K562 (cell line): ENCODE results near the gene TAS1R3. TPM values are rescaled to one million over a fixed set of nuclear protein-coding genes. Genes with fewer than 3 reads are reported as not detected.

ENCODE experiments used
- BRCA1 ChIP-seq, 2 experiments: fragments of 450-650 bp in 1 of 2; sonication (generic) in 1 of 2; formaldehyde crosslinking in 1 of 2; IDR thresholded peaks; 2 replicates each; pipeline versions ENCODE4 v1.5.0 to v1.6.1; 2017 to 2020; ENCODE audit warnings: mild to moderate bottlenecking in 1 of 2, missing genetic modification reagents in 1 of 2
- CBFA2T3 ChIP-seq: fragments of 450-650 bp; IDR thresholded peaks from 2 replicates; pipeline ENCODE4 v1.6.1; 2017
- CHD1 ChIP-seq: fragments of 200-600 bp; sonication (generic); IDR thresholded peaks from one replicate; pipeline ENCODE4 v1.6.1; 2012; ENCODE audit warnings: mild to moderate bottlenecking, moderate library complexity, low read length, inconsistent platforms
- E2F5 ChIP-seq: sonication (generic); formaldehyde crosslinking; IDR thresholded peaks from 2 replicates; pipeline ENCODE4 v1.8.0; 2022; ENCODE audit warnings: mild to moderate bottlenecking, missing genetic modification reagents
- FOXM1 ChIP-seq, 2 experiments: fragments of 450-650 bp in 1 of 2; sonication (generic) in 1 of 2; formaldehyde crosslinking in 1 of 2; IDR thresholded peaks; 2 replicates each; pipeline versions ENCODE4 v1.6.1 to v1.9.0; 2017 to 2022; ENCODE audit warnings: low read depth in 2 of 2, mild to moderate bottlenecking in 2 of 2, missing genetic modification reagents in 1 of 2, moderate library complexity in 1 of 2
- ILK ChIP-seq: fragments of 450-650 bp; IDR thresholded peaks from 2 replicates; pipeline ENCODE4 v1.6.1; 2016; ENCODE audit warnings: missing genetic modification characterization, low read depth, mild to moderate bottlenecking, missing compliant biosample characterization, moderate library complexity, borderline replicate concordance
- MEF2D ChIP-seq: conservative IDR thresholded peaks from 2 replicates; pipeline ENCODE4 v1.6.1; 2016; ENCODE audit warnings: low read depth, missing genetic modification characterization, missing compliant biosample characterization
- MITF ChIP-seq: IDR thresholded peaks from 2 replicates; pipeline ENCODE4 v1.6.1; 2014; ENCODE audit warnings: antibody characterized with exemption
- NCOA2 ChIP-seq, 2 experiments: fragments of 450-650 bp; IDR thresholded peaks; 2 replicates each; pipeline ENCODE4 v1.6.1; 2018; ENCODE audit warnings: mild to moderate bottlenecking in 2 of 2, moderate library complexity in 1 of 2; ENCODE audit not compliant: partially characterized antibody in 2 of 2
- RB1 ChIP-seq: fragments of 450-650 bp; IDR thresholded peaks from 2 replicates; pipeline ENCODE4 v1.6.1; 2017; ENCODE audit warnings: low read depth, mild to moderate bottlenecking
- SREBF2 ChIP-seq: sonication (generic); formaldehyde crosslinking; IDR thresholded peaks from 2 replicates; pipeline ENCODE4 v1.4.0; 2020; ENCODE audit warnings: mild to moderate bottlenecking, missing genetic modification reagents
- ZBTB17 ChIP-seq: fragments of 450-650 bp; formaldehyde crosslinking; IDR thresholded peaks from 2 replicates; pipeline ENCODE4 v1.4.0; 2020; ENCODE audit warnings: mild to moderate bottlenecking
- ZBTB40 ChIP-seq, 2 experiments: fragments of 450-650 bp in 1 of 2; sonication (generic) in 1 of 2; formaldehyde crosslinking in 1 of 2; IDR thresholded peaks; 2 replicates each; pipeline versions ENCODE4 v1.7.1 to v1.9.0; 2016 to 2022; ENCODE audit warnings: inconsistent platforms in 1 of 2, mild to moderate bottlenecking in 1 of 2, missing genetic modification reagents in 1 of 2
- ZFP30 ChIP-seq: fragments of 250-450 bp; sonication (Bioruptor Pico); IDR thresholded peaks from 2 replicates; pipeline ENCODE4 v1.8.0; 2022; ENCODE audit warnings: moderate library complexity, mild to moderate bottlenecking, inconsistent platforms, borderline replicate concordance
- ZNF695 ChIP-seq: fragments of 450-650 bp; formaldehyde crosslinking; IDR thresholded peaks from 2 replicates; pipeline ENCODE4 v1.4.0; 2020; ENCODE audit warnings: mild to moderate bottlenecking, moderate library complexity
- polyA plus RNA-seq, 8 experiments: library from polyadenylated mRNA; depleted of rRNA in 4 of 8; stranded (reverse) in 5 of 8; unstranded in 3 of 8; fragments of >200 nt; fragmentation: Nextera tagmentation in 2 of 8; fragmentation: Illumina TruSeq in 1 of 8; extraction: Ambion mirVana in 2 of 8; extraction: Trizol in 1 of 8; gene quantifications; 2 replicates each; pipeline versions ENCODE4 v1.2.1 to v1.2.3, GENCODE V29; 2011 to 2014; ENCODE audit warnings: inconsistent platforms in 1 of 8, missing spikeins in 1 of 8
- total RNA-seq, 7 experiments: library from RNA; depleted of rRNA in 6 of 7; stranded (reverse); fragments of >200 nt in 6 of 7; fragmentation: Illumina TruSeq in 2 of 7; extraction: Trizol in 2 of 7; gene quantifications; 2 replicates each; pipeline versions ENCODE4 v1.2.1 to v1.2.3, GENCODE V29; 2011 to 2021; ENCODE audit warnings: low replicate concordance in 1 of 7

Gene TAS1R3
- total and polyA plus RNA-seq, 9 of the 15 experiments (the other 6 are each of a cell fraction or from before 2014, with no cell fraction given), result 0.07 to 0.13 TPM; not detected in 7

GRCh38 chr1:1347663-1348419 is 16.8 kb downstream of the TAS1R3 start (continued):
- TF ChIP-seq ZNF695 (CRISPR knock-in tag) (no peak), ZFP30 (no peak), E2F5 (no peak), CHD1 (peak; percentile 77), FOXM1 (IDR thresholded peaks at IDR 0.05; ENCODE audit: low read depth) (no peak), FOXM1 (CRISPR knock-in tag; IDR thresholded peaks at IDR 0.05; ENCODE audit: low read depth) (no peak), ZBTB40 (IDR thresholded peaks at IDR 0.05) (peak; percentile 71), ZBTB40 (CRISPR knock-in tag; IDR thresholded peaks at IDR 0.05) (no peak), SREBF2 (CRISPR knock-in tag) (no peak), MEF2D (no peak), BRCA1 (IDR thresholded peaks at IDR 0.05) (no peak), BRCA1 (CRISPR knock-in tag; IDR thresholded peaks at IDR 0.05) (peak; percentile 84; the same call in 1 of the 2 replicates), ILK (tag) (no peak), CBFA2T3 (no peak), RB1 (no peak), MITF (0 out of 2 replicates have a peak, but pooled peaks have one; percentile 7), ZBTB17 (no peak), NCOA2 (IDR thresholded peaks at IDR 0.05; ENCODE audit: partially characterized antibody in 2 of 2) (no peak)
